Glutamatergic neuron (in vitro differentiated cells): ENCODE measurements around the gene TRAPPC6A. TPM values are rescaled to one million over a fixed set of nuclear protein-coding genes. Genes with fewer than 3 reads are reported as not detected.

Experiments
- DNase-seq: peaks from one replicate; pipeline ENCODE4 v3.0.0; 2022
- H3K27ac Mint-ChIP-seq: one replicate; pipeline ENCODE4 v1.8.0; 2020; ENCODE audit warnings: mild to moderate bottlenecking, mixed read lengths, inconsistent platforms; ENCODE audit not compliant: unreplicated experiment
- H3K27me3 Mint-ChIP-seq: one replicate; pipeline ENCODE4 v1.8.0; 2020; ENCODE audit warnings: mild to moderate bottlenecking, moderate library complexity, mixed read lengths, inconsistent platforms; ENCODE audit not compliant: unreplicated experiment
- H3K36me3 Mint-ChIP-seq: one replicate; pipeline ENCODE4 v1.8.0; 2020; ENCODE audit warnings: mild to moderate bottlenecking, mixed read lengths, inconsistent platforms; ENCODE audit not compliant: unreplicated experiment
- H3K4me1 Mint-ChIP-seq: one replicate; pipeline ENCODE4 v1.8.0; 2020; ENCODE audit warnings: mild to moderate bottlenecking, low read depth, mixed read lengths, inconsistent platforms; ENCODE audit not compliant: unreplicated experiment
- H3K4me3 Mint-ChIP-seq: one replicate; pipeline ENCODE4 v1.8.0; 2020; ENCODE audit warnings: mild to moderate bottlenecking, mixed read lengths, inconsistent platforms; ENCODE audit not compliant: unreplicated experiment
- H3K9me3 Mint-ChIP-seq: one replicate; pipeline ENCODE4 v1.8.0; 2020; ENCODE audit warnings: mild to moderate bottlenecking, moderate library complexity, mixed read lengths, inconsistent platforms; ENCODE audit not compliant: unreplicated experiment
- total RNA-seq: library from RNA; stranded (reverse); fragmentation: NEBNext Ultra II Directional; extraction: Animal tissue kit (Norgen Biotek cat#: 25700); gene quantifications from one replicate; pipeline ENCODE4 v1.2.1, GENCODE V29; 2021; ENCODE audit not compliant: unreplicated experiment
- TF ChIP-seq, protein P1 (sequence below): fragments of 200-600 bp; sonication (generic); IDR thresholded peaks from one replicate; pipeline ENCODE4 v1.5.0; 2021; ENCODE audit not compliant: partially characterized antibody, unreplicated experiment

Gene TRAPPC6A
- total RNA-seq, 1 donor from 2014 or later, result 31.6 TPM

- Mint-ChIP-seq H3K36me3 (no peaks in the 10 kb centered on the region), H3K9me3 (no peaks in the 10 kb centered on the region), H3K4me1 (peaks cover 3% of the 10 kb centered on the region), H3K27ac (no peak overlapping the region), H3K4me3 (no peak overlapping the region), H3K27me3 (peaks cover 7% of the 10 kb centered on the region)
- no peak for DNase-seq
- TF ChIP-seq, protein P1, sequence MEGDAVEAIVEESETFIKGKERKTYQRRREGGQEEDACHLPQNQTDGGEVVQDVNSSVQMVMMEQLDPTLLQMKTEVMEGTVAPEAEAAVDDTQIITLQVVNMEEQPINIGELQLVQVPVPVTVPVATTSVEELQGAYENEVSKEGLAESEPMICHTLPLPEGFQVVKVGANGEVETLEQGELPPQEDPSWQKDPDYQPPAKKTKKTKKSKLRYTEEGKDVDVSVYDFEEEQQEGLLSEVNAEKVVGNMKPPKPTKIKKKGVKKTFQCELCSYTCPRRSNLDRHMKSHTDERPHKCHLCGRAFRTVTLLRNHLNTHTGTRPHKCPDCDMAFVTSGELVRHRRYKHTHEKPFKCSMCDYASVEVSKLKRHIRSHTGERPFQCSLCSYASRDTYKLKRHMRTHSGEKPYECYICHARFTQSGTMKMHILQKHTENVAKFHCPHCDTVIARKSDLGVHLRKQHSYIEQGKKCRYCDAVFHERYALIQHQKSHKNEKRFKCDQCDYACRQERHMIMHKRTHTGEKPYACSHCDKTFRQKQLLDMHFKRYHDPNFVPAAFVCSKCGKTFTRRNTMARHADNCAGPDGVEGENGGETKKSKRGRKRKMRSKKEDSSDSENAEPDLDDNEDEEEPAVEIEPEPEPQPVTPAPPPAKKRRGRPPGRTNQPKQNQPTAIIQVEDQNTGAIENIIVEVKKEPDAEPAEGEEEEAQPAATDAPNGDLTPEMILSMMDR, result no peak
Measured at GRCh38 chr19:45200568-45200967, 22.5 kb upstream of the TRAPPC6A start.

- H3K4me1 Mint-ChIP-seq, result peaks cover 3% of the 10 kb centered on the region
- H3K4me3 Mint-ChIP-seq, result no peak overlapping the region
- peaks cover 5% of the 10 kb centered on the region for H3K27me3 Mint-ChIP-seq
- H3K36me3 Mint-ChIP-seq, result no peaks in the 10 kb centered on the region
- H3K9me3 Mint-ChIP-seq, result no peaks in the 10 kb centered on the region
- H3K27ac Mint-ChIP-seq, result no peak overlapping the region
- TF ChIP-seq, protein P1, result no peak
- no peak for DNase-seq
Measured at GRCh38 chr19:45195764-45196163, 17.7 kb upstream of the TRAPPC6A start.

- H3K27me3 Mint-ChIP-seq, result no peaks in the 10 kb centered on the region
Measured at GRCh38 chr19:45191375-45191774, 13.3 kb upstream of the TRAPPC6A start.

DNA sequence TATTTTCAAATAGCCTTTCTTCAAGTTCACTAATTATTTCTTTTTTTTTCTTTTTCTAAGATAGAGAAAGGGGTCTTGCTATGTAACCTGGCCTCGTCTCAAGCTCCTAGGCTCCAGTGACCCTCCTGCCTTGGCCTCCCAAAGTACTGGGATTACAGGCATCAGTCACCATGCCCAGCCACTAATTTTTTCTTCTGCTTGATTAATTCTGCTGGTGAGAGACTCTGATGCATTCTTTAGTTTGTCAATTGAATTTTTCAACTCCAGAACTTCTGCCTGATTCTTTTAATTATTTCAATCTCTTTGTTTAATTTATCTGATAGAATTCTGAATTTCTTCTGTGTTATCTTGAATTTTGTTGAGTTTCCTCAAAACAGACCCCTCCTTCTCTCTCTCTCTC lies 11.9 kb upstream of the TRAPPC6A start:
- H3K4me3 Mint-ChIP-seq, result no peak overlapping the region
- no peaks in the 10 kb centered on the region for H3K36me3 Mint-ChIP-seq
- no peaks in the 10 kb centered on the region for H3K4me1 Mint-ChIP-seq
- no peak for DNase-seq
- TF ChIP-seq, protein P1, result no peak
- H3K9me3 Mint-ChIP-seq, result no peaks in the 10 kb centered on the region
- H3K27me3 Mint-ChIP-seq, result no peaks in the 10 kb centered on the region
- no peak overlapping the region for H3K27ac Mint-ChIP-seq

More at GRCh38 chr19:45191375-45191774, 13.3 kb upstream of the TRAPPC6A start:
- no peak for DNase-seq
- Mint-ChIP-seq H3K9me3 (no peaks in the 10 kb centered on the region), H3K4me3 (no peak overlapping the region), H3K4me1 (peaks cover 3% of the 10 kb centered on the region), H3K36me3 (no peaks in the 10 kb centered on the region), H3K27ac (no peak overlapping the region)
- TF ChIP-seq, protein P1, result no peak

DNA sequence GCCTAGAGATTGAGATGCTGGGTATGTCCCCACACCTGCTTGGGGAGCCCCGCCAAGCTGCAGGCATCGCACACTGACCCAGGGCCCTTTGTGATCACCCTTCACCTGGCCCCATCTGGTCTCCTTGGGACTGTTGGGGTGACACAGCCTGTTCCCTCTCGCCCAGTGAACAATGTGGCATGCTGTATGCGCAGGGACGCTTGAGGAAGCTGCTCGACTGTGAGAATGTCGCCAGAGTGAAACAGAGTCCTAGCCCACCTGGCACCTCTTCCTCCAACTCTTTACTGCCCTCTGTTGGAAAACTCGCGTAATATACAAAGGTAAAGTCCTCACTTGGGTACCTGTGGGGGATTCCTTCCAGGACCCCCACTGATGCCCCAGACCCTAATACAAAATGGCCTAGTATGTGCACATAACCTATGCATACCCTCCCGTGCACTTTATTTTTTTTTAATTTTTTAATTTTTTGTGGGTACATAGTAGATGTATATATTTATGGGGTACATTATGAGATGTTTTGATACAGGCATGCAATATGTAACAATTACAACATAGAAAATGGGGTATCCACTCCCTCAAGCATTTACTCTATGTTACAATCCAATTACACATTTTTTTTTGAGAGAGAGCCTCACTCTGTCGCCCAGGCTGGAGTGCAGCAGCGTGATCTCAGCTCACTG lies 9.5 kb upstream of the TRAPPC6A start:
- TF ChIP-seq, protein P1, result peak; percentile 73
- no peaks in the 10 kb centered on the region for H3K36me3 Mint-ChIP-seq
- no peak overlapping the region for H3K27ac Mint-ChIP-seq
- no peak for DNase-seq
- H3K4me3 Mint-ChIP-seq, result no peak overlapping the region
- H3K9me3 Mint-ChIP-seq, result no peaks in the 10 kb centered on the region
- H3K27me3 Mint-ChIP-seq, result no peaks in the 10 kb centered on the region
- H3K4me1 Mint-ChIP-seq, result no peaks in the 10 kb centered on the region
